GM21717 (cell line): ENCODE results near the gene ZC3H7B.
A peak's percentile ranks its signal among the peaks of the same experiment; 100 is the strongest.
"Not testable (repeated sequence)": the region's sequence is repeated elsewhere in the genome, so short reads cannot be mapped to it uniquely, and the experiment has no call there.

Source experiments
- ATAC-seq: cut with Tn5 transposase; IDR thresholded peaks from one replicate; pipeline ENCODE4 v1.9.1; 2021; ENCODE audit warnings: mild to moderate bottlenecking, moderate library complexity; ENCODE audit not compliant: unreplicated experiment

ZC3H7B gene

DNA sequence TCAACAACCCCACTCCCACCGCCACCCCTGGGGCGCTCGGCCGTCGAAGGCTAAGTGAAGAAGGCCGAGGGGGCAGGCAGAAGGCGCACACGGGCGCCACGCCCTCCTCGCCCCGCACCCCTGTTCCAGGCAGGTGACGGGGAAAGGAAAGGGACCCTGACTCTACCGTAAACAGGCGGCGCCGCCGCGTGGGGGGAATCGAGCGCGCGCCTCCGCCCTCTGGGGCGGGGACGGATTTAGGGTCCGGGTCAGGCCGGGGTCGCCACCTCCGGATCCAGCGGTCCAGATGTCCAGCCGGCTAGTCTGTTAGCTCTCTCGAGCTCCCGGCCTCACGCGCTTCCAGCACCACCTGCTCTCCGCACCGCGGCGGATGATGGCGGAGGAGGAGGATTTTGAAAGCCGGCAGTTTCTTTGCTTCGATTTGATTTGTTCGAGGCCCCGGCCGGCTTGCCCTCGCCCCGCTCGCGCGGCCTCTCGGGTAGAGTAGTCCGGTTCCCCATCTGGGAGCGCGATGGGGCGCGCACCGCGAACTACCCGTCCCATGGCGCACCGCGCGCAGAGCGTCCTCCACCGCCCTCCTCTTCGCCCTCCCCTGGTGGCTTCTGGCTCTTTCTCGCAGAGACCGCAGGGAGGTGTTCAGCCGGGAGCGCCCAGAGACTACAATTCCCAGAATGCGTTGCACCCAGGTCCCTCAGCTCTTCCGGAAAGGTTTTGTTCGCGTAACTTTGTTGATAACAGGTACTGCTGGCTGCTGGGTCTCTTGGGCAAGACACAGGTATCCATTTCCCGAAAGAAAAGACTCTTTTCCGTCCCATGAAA lies 15.3 kb upstream of the ZC3H7B start, which contains the start of gene RANGAP1:
TSS of gene RANGAP1 (minus strand) at position 368 of the 819 bp plus-strand sequence. CDS start 5,143 bp downstream, outside the sequence.
- ATAC-seq, result peak; percentile 91

DNA sequence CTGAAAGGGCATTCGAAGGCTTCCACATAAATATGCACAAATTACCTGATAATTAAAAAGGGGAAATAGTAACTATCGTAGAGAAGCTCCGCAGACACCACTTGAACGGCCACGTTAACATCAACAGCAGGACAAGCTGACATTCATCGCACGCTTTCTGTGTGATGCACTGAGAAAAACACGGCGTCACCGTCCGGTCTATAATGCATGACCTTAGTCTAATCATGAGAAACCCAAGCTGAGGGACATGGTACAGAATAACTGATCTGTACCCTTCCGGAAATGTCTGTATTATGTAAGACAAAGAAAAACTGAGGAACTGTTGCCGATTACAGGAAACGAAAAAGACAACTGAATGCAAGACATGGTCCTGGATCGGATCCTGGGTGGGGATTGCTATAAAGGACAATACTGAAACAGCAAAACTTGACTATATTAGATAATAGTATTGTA lies 14.7 kb upstream of the ZC3H7B start:
- peak; percentile 18 for ATAC-seq

DNA sequence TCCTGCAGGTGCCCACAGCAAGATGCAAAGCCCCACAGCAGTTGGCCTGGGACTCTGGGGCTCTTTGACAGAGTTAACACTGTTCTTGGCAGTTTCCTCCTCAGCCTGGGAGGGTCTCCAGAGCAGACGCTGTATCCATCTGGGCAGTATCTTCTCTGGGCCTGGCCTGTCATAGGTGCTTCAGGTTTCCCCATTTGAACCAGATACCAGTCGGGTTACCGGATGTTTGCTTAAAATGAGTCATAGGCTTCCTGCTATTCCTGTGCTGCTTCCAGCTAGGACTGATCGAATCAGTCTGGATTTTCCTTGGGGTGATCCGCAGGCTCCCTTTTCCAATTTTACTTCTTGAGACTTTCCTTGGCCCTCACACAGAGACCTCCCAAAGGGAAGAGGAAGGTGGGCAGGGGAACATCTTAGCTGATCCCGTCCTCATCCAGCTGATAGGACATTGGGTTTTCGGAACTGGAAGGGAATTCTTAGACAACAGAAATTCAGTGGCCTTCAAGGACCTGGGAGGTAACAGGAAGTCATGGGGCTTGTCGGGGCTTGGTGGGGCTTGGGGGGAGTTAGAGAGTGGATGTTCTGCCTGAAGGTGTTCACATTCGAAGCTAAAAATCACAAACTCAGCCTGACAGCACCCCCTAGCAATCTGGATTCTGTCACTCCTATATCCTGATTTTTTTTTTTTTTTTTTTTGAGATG lies 12.9 kb upstream of the ZC3H7B start:
- ATAC-seq, result no peak

DNA sequence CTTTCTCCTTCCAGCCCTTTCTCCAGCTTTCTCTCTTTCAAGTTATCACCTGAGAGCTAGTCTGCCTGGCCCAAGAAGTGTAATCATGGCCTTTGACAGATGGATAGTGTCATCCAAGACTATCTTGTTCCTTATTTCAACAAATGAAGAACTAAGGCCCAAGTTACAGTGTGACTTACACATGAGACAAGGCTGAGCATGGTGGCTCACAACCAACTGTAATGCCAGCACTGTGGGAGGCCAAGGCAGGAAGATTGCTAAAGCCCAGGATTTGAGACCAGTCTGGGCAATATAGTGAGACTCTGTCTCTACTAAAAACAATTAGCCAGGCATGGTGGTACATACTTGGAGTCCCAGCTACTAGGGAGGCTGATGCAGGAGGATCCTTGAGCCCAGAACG lies 11.7 kb upstream of the ZC3H7B start:
- no peak for ATAC-seq

DNA sequence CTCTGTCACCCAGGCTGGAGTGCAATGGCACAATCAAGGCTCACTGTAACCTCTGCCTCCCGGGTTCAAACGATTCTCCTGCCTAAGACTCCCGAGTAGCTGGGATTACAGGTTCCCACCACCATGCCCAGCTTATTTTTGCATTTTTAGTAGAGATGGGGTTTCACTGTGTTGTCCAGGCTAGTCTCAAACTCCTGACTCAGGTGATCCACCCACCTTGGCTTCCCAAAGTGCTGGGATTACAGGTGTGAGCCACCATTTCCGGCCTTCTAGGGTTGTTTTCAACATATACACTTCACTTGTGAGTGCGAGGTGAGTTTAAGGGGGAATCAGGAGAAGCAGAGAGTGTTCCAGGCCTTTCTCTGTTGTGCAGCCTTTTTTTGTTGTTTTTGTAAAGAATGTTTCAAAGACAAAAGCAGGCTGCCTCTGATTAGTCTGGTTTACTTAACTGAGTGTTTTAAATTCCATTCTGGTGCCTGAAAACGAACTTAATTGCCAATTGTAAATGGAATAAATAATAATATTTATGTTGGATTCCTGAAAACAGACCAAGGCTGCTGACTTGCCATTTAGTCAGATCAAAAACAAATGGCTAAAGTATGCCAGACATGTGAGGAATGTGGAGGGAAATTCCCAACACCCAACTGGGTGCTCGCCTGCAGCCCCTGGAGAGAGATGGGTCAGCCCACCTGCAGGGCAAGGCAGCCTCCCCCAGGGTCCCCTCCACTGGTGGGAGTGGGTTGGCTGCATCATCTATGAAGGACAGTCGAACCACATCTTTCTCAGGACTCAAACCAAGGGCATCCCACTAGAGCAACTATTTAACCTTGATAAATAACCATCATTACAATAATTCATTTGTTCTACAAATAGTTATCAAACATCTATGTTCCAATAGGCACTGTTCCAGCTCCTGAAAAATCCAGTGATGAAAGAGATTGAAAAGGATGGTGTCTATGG lies 10.8 kb upstream of the ZC3H7B start:
- ATAC-seq, result no peak

DNA sequence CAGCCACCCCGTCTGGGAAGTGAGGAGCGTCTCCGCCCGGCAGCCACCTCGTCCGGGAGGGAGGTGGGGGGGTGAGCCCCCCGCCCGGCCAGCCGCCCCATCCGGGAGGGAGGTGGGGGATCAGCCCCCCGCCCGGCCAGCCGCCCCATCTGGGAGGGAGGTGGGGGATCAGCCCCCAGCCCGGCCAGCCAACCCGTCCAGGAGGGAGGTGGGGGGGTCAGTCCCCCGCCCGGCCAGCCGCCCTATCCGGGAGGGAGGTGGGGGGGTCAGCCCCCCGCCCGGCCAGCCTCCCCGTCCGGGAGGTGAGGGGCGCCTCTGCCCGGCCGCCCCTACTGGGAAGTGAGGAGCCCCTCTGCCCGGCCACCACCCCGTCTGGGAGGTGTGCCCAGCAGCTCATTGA lies 6.5 kb upstream of the ZC3H7B start:
- not testable (repeated sequence) for ATAC-seq

DNA sequence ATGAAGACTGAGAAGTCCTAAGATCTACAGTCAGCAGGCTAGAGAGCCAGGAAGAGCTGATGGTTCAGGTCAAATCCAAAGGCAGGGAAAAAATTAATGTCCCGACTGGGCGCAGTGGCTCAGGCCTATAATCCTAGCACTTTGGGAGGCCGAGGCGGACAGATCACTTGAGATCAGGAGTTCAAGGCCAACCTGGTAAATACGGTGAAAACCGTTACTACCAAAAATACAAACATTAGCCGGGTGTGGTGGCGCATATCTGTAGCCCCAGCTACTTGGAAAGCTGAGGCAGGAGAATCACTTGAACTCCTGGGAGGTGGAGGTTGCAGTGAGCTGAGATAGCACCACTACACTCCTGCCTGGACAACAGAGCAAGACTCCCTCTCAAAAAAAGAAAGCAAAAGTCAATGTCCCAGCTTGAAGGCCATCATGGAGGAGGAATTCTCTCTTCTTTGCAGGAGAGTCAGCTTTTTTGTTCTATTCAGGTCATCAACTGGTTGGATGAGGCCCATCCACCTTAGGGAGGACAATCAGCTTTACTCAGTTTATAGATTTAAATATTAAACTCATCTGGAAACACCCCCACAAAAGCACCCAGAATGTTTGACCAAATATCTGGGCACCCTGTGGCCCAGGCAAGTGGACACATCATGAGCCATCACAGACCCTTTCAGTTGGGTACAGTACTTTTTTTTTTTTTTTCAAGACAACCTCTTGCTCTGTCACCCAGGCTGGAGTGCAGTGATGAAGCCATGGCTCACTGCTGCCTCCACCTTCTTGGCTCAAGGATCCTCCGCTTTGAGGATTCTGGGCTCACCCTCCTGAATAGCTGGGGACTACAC lies 4.3 kb upstream of the ZC3H7B start:
- no peak for ATAC-seq

DNA sequence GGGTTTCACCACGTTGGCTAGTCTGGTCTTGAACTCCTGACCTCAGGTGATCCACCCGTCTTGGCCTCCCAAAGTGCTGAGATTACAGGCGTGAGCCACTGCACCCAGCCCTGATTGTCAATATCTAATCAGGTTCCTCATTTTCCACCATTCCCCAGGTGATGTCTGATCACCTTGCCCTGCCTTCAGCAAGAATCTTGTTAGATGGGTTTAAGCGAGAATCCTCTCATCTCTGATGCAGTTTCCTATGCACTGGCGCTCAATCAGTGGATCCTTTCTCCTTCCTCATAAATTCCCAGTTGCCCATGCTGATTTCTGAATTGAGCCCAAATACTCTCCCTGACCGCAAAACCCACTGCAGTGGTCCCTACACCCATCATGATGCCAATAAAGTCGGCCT lies 664 bp upstream of the ZC3H7B start:
- no peak for ATAC-seq

DNA sequence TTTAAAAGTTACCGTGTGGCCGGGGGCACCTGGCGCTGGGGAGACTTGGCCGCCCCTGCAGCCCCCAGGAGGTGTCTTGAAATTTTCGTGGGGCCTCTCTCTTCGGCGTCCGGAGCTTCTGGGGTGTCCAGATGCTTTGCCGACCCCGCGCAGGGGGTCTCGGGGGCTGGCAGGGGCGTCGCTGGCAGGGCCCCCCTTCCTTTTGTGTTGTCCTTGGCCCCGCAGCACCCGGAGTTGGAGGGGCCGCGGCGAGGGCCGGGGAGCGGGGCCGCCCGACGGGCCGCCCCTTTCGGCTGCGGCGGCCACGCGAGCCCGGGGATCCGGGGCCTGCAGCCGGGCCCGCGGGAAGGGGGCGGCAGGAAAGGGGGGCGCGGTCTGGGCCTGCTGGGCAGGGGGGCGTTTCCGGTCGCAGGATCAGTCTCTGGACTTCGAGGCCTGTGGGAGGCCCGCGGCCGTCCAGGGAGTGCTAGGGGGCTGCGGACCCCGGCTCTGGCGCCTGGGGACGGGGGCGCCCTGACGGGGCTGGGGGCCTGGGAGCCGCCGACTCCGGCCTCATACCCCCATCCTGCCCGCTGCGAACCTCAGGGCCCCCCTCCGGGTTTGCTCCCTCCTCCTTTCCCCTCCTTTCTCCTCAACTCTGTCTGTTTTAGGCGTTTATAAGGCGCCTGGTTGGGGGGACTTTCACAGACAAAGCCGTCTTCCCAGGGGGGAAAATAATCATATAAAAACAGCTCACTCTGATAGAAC lies 869 bp downstream of the ZC3H7B start:
- peak; percentile 8 for ATAC-seq

DNA sequence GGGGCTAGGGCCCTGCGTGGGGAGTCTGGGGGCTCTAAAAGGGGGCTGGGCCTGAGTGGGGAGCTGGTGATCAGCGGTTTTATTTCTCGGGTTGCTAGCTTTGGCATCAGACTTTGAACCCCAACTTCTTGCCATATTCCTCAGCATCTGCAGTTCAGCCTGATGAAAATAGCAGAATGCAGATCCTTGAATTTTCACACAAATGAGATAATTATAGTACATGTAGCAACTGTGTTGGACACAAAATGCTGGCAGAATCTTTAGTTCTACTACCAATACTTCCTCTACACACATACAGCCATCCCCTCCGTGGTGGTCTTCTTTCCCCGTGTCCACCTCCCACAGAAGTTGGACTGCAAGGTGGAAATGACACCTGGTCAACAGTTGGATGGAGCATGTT lies 1.5 kb downstream of the ZC3H7B start:
- no peak for ATAC-seq

DNA sequence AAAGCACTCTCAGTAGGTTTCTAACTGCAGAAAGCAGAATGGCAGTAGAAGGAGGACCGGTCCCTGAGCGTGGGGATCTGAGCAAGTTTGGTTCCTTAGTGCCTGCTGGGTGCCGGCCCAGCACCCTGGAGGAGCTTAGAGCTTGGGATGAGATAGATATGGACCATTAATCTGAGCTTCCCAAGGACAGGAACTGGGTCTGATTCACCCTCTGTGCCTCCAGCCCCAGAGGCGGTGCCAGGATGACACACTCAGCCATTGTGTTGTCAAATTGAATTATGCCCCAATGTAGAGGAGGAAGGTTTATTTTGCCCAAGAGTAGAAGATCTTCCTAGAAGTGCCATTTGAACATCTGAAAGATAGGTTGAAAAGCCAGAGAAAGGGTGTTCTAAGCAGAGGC lies 4.3 kb downstream of the ZC3H7B start:
- ATAC-seq, result no peak

DNA sequence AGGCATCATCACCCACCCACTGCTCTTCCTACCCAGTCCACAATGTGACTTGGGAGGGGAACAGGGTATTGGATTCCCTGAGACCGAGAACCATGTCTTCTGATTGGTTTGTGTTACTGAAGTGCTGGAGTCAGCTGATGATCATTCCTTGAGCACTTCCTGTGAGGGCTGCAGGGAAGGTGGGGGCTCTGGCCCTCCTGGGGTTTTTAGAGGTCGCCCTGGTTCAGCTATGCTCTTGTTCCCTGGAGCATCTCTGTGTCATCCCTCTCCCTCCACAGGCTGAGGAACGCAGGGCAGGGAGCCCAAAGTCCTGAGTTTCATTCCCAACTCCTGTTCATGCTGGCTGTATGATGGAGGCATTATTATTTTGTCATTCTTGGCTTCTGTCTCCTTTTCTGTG lies 6.7 kb downstream of the ZC3H7B start:
- ATAC-seq, result no peak

DNA sequence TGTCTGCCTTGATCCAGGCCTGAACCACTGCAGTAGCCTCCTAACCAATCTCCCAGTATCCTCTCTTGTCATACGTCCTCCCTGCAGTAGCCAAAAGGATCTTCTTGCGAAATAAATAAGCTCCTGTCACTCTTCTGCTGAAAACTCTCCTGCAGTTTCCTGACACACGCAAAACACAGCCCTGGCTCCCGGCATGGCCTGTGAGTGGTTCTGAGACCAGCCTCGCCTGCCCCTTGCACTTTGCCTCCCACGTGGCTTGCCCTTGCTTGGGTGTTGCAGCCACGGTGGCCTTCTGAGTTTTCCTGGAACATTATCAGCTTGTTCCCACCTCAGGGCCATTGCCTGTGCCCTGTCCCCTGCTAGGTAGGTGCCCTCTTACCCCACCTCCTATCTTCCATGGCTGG lies 7.2 kb downstream of the ZC3H7B start:
- no peak for ATAC-seq

DNA sequence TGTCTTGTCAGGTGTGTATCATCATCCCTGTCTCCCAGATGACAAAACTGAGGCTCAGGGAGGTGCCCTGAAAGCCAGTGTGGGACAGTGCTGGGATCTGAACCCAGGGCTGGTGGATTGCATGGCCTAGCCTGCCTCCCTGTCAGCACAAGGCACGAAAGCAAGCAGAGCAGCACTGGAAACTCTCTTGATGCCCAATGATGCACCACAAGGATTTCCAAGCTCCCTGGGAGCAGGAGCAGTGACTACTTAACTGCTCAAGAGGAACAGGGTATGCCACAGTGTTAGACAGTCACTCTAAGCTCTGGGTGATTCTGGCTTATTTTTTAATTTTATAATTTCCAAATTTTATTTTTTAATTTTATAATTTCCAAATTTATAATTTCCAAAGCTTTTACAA lies 9.0 kb downstream of the ZC3H7B start:
- no peak for ATAC-seq

DNA sequence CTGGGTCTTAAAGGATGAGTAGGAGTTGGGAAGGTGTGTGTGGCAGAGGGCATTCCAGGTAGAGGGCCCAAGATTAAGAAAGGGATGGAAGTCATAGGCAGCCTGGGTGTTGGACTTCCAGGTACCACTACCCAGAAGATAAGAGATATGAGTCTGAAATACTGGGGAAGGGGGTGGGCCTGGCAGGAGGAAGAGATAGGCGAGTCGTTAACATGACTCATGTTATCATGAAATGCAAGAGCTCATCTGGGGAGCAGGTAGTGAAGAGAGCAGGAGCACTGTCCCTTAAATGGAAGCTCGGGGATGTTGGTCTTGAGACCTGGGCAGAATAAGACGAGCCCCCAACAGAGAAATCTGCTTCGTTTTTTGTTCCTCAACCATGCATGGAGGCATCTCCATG lies 10.2 kb downstream of the ZC3H7B start:
- ATAC-seq, result no peak

DNA sequence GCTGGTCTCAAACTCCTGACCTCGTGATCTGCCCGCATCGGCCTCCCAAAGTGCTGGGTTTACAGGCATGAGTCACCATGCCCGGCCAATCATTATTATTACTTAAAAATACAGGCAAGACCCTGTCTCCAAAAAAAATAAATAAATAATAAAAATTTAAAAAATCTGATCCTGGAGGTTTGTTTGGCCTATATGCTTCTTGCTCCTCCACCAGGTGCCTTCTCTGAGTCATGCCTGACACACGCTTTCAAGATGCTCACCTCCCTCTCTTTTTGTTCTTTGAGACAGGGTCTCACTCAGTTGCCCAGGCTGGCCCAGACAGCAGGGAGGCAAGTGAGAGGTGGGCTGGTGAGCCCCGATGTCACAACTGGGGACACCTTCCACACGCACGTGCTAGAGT lies 13.5 kb downstream of the ZC3H7B start:
- no peak for ATAC-seq

DNA sequence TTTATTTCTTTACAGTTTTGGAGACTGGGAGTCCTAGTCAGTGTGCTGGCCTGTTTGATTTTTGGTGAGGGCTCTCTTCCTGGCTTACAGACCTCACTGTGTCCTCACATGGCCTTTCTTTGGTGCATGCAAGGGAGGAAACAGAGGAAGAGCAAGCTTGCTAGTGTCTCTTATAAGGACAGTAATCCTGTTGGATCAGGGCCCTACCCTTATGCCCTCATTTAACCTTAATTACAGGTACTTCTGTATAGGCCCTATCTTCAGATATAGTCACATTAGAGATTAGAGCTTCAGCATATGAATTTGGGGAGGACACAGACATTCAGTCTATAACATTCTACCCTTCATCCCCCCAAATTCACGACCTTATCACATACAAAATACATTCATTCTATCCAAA lies 14.3 kb downstream of the ZC3H7B start:
- ATAC-seq, result no peak

DNA sequence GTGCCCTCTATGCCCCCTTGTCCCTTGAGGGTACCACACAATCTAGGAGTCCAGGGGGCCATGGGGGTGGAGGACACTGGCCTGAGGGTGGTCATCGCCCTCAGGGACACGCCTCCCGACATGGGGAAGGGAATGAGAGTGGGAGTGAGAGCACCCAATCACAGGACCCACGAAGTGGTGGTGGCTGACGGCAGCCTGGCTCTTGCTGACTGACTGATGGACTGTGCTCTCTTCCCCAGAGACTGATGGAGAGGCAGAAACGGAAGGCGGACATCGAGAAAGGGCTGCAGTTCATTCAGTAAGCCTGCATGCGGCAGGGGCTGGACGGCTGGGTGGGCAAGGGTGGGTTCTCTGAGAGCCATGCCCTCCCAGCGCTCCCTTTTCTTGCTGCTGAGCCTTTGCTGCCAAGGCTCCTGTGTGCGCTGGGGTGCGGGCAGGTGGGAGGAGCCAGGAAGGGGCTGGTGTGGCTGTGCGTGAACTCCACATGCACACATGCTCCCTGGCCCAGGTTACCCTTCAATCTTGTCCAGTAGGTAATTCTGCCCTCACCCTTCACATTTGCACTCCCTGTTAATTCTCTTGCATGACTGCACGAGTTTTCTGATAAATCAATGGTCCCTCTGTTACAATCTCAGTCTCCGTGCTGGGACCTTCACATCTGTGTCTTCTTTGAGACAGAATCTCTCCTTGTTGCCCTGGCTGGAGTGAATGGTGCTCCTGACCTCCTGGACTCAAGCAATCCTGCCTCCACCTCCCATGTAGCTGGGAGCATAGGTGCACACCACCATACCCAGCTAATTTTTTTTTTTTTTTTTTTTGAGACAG lies 19.3 kb downstream of the ZC3H7B start:
- ATAC-seq, result no peak
